DMS53 treated with DMSO at 0.1 percent for 48 hours (cell line): ENCODE data around the gene EGFL6.

Experiments
- DNase-seq: peaks from one replicate; lab custom pipeline; 2025; ENCODE audit not compliant: unreplicated experiment; lab: John Stamatoyannopoulos, UW

Gene EGFL6, protein sequence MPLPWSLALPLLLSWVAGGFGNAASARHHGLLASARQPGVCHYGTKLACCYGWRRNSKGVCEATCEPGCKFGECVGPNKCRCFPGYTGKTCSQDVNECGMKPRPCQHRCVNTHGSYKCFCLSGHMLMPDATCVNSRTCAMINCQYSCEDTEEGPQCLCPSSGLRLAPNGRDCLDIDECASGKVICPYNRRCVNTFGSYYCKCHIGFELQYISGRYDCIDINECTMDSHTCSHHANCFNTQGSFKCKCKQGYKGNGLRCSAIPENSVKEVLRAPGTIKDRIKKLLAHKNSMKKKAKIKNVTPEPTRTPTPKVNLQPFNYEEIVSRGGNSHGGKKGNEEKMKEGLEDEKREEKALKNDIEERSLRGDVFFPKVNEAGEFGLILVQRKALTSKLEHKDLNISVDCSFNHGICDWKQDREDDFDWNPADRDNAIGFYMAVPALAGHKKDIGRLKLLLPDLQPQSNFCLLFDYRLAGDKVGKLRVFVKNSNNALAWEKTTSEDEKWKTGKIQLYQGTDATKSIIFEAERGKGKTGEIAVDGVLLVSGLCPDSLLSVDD

DNA sequence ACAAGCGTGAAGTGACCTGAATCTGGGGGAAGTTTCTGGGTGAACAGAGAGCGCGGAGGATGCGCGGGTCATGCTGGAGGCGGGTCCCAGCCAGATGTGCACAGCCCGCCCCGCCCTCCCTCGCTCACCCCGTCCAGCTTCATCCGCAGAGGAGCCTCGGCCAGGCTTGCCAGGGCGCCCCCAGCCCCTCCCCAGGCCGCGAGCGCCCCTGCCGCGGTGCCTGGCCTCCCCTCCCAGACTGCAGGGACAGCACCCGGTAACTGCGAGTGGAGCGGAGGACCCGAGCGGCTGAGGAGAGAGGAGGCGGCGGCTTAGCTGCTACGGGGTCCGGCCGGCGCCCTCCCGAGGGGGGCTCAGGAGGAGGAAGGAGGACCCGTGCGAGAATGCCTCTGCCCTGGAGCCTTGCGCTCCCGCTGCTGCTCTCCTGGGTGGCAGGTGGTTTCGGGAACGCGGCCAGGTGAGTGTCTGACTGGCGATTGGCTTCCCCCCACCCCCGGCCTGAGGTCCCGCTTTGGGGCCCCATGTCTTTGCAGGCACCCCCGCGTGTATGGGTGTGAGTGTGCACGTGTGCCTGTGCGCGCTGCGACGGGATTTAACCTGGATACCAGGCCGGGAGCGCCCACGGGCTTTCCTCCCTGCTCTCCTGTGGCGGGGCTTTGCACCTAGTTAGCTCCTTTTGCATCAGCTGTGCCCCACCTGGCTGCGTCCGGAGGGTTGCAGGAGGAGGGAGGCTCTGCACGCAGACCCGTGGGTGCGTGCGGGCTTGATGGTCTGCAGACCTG is at the start of gene EGFL6:
TSS of gene EGFL6 (plus strand) at position 123 of the 782 bp plus-strand sequence. CDS start at position 384, 261 bp downstream.
- no peak for DNase-seq

DNA sequence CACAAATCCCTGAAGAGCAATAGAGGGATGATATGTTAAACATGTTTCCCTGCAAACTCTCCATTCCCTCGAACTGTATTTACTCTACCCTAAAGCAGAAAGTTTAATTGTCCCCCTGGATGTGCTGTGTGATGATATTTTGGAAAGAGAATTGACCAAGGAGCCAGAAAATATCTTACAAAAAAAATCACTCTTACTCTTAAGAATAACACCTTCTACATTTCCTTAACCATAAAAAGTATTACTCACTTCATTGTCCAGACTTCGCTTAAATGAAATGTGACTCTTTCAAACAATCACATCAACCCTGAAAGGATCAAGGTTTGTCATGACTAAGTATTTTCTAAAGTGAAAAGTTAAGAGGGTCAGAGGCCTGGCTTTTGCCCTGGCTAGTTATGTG is 49.0 kb upstream of the EGFL6 start:
- no peak for DNase-seq

GRCh38 chrX:13520936-13521335 is 48.5 kb upstream of the EGFL6 start:
- DNase-seq: no peak

DNA sequence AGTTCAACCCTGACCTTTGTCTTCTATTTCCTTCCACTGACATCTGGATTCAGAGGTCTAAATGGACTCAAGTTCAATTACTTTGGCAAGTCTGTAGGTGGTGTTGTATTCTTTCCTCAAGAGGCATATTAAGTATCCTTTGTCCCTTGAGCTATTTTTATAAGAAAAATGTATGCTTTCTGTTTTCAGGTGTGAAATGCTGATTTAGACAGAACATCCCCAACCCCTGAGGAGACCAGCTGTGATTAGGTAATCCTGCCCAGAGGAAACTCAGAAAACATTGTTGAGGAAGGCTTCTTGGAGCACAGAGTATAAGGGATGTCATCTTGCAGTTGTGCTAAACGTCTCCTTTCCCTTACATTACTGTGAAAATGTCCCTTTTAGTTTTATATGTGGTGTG is 46.6 kb upstream of the EGFL6 start:
- DNase-seq: no peak

DNA sequence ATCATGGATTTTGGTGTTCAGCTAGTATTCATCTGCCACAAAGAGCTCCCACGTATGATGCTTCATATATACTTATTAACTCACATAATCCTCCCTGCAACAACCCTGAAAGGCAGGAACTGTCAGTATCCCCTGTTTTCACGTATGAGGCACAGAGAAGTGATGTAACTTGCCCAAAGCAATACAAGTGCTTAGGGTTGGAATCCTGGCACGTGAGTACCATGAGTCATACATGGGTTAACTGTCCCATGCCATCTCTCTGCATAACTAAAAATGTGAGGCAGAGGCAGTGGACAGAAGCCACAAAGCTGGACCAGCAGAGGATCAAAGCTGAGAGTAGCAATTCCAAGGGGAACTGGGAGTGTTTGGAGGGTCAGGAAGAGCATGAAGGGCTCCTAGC is 35.7 kb upstream of the EGFL6 start:
- DNase-seq: no peak

DNA sequence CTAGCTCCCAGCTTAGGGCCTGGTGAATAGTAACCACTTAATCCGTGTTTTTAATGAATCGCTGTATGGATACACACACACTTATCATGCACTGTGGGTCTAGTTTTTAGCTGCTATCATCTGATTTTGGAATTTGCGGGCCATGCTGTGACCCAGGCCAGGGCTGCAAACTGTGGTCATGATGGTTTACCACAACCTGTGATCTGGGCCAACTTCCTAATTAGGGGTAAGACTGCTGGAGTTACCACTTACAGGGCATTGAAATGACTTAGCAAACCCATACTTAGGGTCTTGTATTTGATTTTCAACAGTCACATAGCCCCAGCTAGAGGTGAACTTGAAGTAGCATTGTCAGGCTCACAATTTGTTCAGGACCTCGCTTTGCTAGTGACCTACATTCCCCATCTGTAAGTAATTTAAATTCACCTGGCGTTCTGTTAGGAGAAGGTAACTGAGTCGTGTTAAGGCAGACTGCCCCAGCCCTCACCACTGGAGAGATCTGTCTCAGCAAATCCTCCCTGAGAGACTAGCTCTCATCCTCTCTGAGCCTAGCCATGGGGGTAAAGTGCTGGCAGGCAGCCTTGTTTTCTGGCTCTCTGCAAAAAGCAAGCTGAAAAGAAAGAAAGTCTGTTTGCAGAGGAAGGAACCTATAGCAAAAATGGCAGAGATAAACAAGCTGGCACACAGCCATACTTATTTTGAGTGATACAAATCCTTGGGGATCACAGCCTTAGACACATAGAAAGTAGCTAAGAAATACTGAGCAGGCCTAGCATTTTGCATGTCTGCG is 33.8 kb upstream of the EGFL6 start:
- DNase-seq: no peak

- DNase-seq: no peak
Measured at GRCh38 chrX:13536551-13536950, 32.9 kb upstream of the EGFL6 start.

DNA sequence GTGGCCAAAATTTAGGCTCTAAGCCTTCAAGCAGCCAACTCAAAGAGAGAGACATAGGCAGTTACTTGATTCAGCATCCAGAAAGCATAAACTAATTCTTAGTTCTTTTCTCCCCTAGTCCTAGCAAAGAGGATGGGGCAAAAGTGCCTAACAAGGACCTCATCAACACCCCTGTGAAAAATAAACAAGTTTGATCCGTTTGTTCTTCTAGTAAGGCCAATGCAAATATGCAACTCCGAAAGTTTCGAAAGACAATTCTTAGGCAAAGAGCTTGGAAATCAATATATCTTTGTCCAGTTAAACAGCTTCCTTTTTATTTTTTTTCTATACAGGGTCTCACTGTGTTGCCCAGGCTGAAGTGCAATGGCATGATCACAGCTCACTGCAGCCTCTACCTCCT is 31.0 kb upstream of the EGFL6 start:
- no peak for DNase-seq

DNA sequence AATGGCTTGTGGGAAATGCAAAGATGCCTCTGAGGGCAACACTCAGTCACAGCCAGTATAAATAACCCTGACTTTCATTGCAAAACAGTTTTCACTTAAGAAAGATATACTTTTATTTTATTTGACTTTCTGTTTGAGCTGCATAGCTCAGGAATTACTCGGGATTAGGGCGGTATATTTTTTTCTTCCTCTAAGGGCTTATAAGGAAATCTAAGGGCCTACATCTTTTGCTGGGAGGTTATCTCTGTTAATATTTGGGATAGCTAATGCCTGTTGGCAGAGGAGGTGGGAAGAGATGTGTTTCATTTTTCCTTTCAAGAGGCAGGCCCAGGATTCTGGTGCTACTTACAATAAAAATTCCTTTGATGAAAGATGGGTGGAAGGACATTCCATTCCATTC is 28.8 kb upstream of the EGFL6 start:
- DNase-seq: no peak

- no peak for DNase-seq
Measured at GRCh38 chrX:13545726-13546125, 23.7 kb upstream of the EGFL6 start.

DNA sequence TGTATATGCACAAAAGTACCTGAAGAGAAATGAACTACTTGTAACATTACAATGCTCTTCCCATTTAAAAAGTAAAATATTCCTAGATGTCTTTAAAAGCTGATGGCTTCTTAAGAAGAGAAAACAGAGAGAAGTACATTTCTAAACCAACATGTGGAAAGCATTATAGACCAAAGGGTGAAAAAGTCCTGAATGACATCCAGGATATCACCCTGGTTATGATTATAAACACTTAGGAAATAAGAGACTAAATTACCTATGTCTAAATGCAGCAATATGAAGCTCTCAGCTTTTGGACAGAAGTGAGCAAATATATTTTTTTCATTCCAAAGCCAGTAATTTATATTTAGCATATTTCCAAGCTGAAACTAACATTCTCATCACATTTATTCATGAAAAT is 21.7 kb upstream of the EGFL6 start:
- no peak for DNase-seq

DNA sequence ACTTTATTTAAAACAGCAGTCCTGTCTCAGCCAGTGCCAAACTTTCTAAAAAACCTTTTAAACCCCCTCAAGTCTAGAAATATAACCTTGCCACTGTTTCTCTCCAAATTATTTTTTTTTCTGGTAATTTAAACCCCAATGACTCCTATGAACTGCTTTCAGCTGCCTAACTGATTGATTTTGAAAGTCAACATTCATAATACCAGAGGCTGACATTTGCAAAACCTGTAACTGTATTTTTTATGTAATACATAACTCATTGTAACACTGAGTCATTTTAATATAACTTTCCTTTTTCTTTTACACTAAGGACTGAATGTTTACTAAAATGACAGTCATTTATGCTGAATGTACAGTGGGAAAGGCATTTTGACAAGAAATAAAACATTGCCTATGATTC is 19.1 kb upstream of the EGFL6 start:
- no peak for DNase-seq

- DNase-seq: no peak
Measured at GRCh38 chrX:13551610-13552009, 17.8 kb upstream of the EGFL6 start.

DNA sequence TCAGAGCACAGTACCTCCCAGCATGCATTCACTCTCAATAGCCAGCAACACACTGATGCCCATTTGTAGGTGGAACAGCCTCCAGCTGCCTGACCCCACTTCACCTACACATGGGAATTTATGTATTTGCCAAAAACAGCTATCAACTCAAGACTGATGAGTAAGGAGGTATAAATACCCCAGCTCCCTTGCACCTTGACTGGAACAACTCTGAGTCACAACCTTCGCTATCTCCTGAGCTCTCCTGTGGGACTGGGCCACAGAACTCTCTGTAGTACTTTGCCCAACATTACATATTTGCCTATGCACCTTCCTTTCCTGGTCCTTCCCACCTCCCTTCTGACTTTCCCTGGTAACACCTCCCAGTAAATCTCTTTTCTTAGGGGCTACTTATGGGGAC is 16.5 kb upstream of the EGFL6 start:
- DNase-seq: no peak

DNA sequence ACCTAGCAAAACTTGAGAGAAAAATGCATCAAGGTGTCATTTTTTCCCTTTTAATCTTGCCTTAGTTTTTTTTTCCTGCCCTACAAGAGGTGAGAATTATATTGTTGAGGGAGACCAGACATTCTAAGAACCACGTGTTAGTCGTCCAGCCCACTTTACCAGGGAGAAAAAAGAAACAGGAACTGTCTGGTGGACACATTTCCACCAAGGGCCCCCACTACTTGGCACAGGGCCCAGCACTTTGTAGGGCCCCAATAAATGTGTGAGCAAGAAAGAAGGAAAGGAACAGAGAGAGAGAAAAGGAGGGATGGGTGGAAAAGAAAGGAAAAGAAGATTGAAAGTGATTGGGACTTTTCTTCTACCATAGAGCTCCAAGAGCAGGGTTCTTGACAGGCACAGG is 3.9 kb upstream of the EGFL6 start:
- no peak for DNase-seq

DNA sequence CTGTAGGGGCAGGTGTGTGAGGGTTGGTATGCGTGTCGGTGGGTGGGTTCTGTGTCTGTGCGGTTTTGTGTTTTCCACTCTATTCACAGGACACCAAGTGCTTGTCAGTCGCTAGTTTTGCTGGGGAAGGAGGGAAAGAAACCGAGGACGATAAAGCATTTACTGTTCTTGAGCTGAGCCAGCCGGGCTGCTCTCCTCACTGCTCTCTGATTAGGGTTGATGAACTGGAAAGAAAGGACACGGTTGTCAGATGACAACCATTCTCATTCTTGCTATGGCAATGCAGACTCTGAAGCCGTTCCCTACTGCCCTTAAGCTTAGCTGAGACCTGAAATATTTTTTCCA is 832 bp downstream of the EGFL6 start:
- DNase-seq: no peak

DNA sequence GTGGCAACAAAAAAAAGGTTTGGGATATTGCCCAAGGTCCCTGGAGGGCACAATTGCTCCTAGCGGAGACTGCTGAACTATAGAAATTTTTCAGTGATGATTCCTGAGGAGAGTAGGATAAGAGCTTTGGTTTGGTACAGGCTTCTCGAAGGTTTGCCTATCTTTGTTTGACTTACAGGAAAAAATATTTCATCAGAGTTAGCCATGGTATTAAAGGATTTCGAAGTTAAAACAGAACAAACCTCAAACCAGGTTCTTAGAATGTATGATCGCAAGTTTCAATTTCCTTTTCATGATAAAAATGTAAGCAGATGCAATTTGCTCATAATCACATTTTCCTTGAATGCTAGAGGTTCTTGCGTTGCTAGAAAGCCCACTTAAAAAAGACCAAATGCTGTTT is 1.7 kb downstream of the EGFL6 start:
- DNase-seq: no peak

DNA sequence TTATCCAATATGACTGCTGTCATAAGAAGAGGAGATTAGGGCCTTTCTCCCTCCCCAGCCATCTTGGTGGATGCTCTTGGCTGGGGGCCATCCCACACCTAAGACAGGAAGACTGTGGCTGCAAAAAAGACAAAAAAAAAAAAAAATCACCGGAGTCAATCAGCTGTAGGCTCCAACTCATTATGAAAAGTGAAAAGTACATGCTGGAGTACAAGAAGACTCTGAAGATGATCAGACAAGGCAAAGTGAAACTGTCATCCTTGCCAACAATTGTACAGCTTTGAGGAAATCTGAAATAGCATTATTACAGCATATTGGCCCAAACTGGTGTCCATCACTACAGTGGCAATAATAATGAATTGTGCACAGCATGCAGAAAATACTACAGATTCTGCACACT is 5.2 kb downstream of the EGFL6 start:
- DNase-seq: no peak

- DNase-seq: no peak
Measured at GRCh38 chrX:13579661-13580060, 10.3 kb downstream of the EGFL6 start.

GRCh38 chrX:13581554-13581953 is 12.2 kb downstream of the EGFL6 start:
- DNase-seq: no peak

DNA sequence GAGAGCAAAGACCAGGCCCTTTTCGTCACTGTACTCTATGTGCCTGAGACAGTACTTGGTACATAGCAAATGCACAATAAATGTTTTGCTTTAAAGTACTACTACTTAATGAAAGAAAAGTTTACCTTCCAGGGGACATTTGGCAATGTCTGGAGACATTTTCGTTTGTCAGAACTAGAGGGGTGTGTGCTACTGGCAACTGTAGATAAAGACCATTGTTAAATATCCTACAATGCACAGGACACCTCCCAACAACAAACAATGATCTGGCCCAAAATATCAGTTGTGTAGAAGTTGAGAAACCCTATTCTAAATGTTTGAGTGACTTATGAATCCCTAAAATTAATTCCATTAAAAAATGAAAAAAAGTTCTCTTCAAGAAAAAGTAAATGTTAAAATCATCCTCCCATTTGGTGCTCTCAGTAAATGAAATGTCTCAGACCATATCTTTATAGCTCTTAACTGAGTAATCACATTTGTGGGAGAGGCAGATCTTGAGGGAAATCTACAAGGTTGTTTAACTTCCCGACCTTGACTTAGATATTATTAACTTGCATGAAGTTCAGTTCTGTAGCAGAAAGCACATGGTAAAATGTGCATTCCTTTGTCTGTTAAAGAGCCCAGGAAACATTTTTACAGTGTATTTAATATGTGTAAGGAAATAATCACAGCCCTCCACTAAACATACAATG is 18.5 kb downstream of the EGFL6 start:
- no peak for DNase-seq
